Kidney (tissue), 14 donors: ENCODE data around the gene PLCB1. TPM values are rescaled to one million over a fixed set of nuclear protein-coding genes. Genes with fewer than 3 reads are reported as not detected.
"Not testable (repeated sequence)": the region's sequence is repeated elsewhere in the genome, so short reads cannot be mapped to it uniquely, and the experiment has no call there.

Experiments
- DNase-seq, 5 donors: peaks; one replicate each; pipeline ENCODE4 v3.0.0-alpha.2; 2013 to 2020
- FAIRE-seq: peaks from 2 replicates; lab custom pipeline; 2012; peaks lifted over from hg19 to GRCh38; lab: Jason Lieb, UNC
- H3K27ac ChIP-seq, 2 donors: one replicate each; pipeline ENCODE4 v1.7.0; 2013; ENCODE audit warnings: low read depth in 2 of 2, low read length in 2 of 2, inconsistent platforms in 1 of 2
- H3K27me3 ChIP-seq: one replicate; pipeline ENCODE4 v1.7.1; 2013; ENCODE audit warnings: low read length, inconsistent platforms; ENCODE audit not compliant: control insufficient read depth, insufficient read depth
- H3K36me3 ChIP-seq, 3 donors: one replicate each; pipeline versions ENCODE4 v1.7.0 to v1.7.1; 2013; ENCODE audit warnings: low read length in 3 of 3, control low read depth in 1 of 3, inconsistent platforms in 1 of 3; ENCODE audit not compliant: insufficient read depth in 3 of 3, control insufficient read depth in 2 of 3
- H3K4me1 ChIP-seq, 3 donors: one replicate each; pipeline versions ENCODE4 v1.7.0 to v1.7.1; 2013; ENCODE audit warnings: low read length in 3 of 3, inconsistent platforms in 1 of 3, low read depth in 1 of 3; ENCODE audit not compliant: control insufficient read depth in 2 of 3, insufficient read depth in 2 of 3
- H3K4me3 ChIP-seq, 3 donors: one replicate each; pipeline versions ENCODE4 v1.7.0 to v1.8.1; 2013; ENCODE audit warnings: low read length in 3 of 3, control low read depth in 1 of 3, inconsistent platforms in 1 of 3
- H3K9ac ChIP-seq, 3 donors: one replicate each; pipeline versions ENCODE4 v1.7.0 to v1.7.1; 2013; ENCODE audit warnings: low read length in 3 of 3, control low read depth in 1 of 3, inconsistent platforms in 1 of 3
- H3K9me3 ChIP-seq, 3 donors: one replicate each; pipeline versions ENCODE4 v1.7.0 to v1.7.1; 2013; ENCODE audit warnings: low read length in 3 of 3, control low read depth in 1 of 3, inconsistent platforms in 1 of 3; ENCODE audit not compliant: control insufficient read depth in 2 of 3, insufficient read depth in 1 of 3
- intact Hi-C: fragments of 100-400 bp; cut with DNase I; formaldehyde crosslinking; loops from one replicate; pipeline ENCODE4 v1.11.1; 2022
- polyA plus RNA-seq: library from polyadenylated mRNA; stranded (reverse); fragments of 350-450 nt; fragmentation: Illumina TruSeq; extraction: RNeasy Lipid Tissue Mini Kit (QIAGEN cat#74804); gene quantifications from one replicate; pipeline ENCODE4 v1.2.3, GENCODE V29; 2014; ENCODE audit warnings: low read depth, low replicate concordance; ENCODE audit not compliant: insufficient read depth
- total RNA-seq: library from RNA; stranded (reverse); fragmentation: NEBNext Ultra II Directional; extraction: Animal tissue kit (Norgen Biotek cat#: 25700); gene quantifications from one replicate; pipeline ENCODE4 v1.2.1, GENCODE V29; 2021
- TF ChIP-seq, protein P1 (sequence below): IDR thresholded peaks from 3 replicates; pipeline ENCODE4 v1.5.1; 2012; ENCODE audit warnings: mild to moderate bottlenecking, moderate library complexity, borderline replicate concordance; ENCODE audit not compliant: insufficient read depth; ENCODE audit errors: extremely low read depth
- donor health status: control.
- donor health status: control.
- donor health status: control.
- donor health status: control.
- donor health status: control.
- donor health status: DM: yes; HTN: yes; CAD: no.
- donor health status: Normal renal cell carcinoma (clear cell type).

PLCB1 gene
- total and polyA plus RNA-seq, 2 donors from 2014 or later: 9.4 to 107 TPM

DNA sequence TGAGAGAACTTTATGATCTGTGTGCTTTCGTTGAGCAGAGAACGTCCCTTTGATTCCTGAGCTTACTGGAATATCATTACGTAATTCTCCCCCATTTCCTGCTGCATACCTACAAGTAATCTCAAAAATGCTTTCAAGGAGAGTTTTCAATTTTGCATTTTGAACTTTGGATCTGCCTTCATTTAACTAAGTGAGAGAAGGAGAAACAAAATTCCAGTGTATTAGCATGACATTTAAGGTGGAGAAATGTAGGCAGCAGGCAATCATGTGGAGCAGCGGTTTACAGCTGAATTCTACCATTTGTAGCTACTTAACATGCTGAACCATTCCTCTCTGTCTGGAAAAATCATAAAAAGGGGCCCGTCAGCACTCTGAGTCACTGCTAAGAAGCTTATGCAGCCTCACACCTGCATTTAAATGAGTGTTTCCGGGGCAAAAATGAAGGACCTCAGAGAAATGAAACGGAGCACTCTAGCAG lies 451.5 kb downstream of the PLCB1 start:
- peaks cover 2 to 17% (median 3%) of the 10 kb centered on the region in 3 donors for H3K4me1 ChIP-seq
- H3K27me3 ChIP-seq: no peaks in the 10 kb centered on the region
- peak overlapping the region in 2 of 3 donors; percentile 13 to 39 for H3K4me3 ChIP-seq
- H3K36me3 ChIP-seq: no peaks in the 10 kb centered on the region
- FAIRE-seq: peak; percentile 77
- intact Hi-C loops: no loop called here
- no peak overlapping the region for H3K9ac ChIP-seq
- H3K27ac ChIP-seq: peak overlapping the region; percentile 51 to 77
- no peaks in the 10 kb centered on the region for H3K9me3 ChIP-seq
- TF ChIP-seq, protein P1, sequence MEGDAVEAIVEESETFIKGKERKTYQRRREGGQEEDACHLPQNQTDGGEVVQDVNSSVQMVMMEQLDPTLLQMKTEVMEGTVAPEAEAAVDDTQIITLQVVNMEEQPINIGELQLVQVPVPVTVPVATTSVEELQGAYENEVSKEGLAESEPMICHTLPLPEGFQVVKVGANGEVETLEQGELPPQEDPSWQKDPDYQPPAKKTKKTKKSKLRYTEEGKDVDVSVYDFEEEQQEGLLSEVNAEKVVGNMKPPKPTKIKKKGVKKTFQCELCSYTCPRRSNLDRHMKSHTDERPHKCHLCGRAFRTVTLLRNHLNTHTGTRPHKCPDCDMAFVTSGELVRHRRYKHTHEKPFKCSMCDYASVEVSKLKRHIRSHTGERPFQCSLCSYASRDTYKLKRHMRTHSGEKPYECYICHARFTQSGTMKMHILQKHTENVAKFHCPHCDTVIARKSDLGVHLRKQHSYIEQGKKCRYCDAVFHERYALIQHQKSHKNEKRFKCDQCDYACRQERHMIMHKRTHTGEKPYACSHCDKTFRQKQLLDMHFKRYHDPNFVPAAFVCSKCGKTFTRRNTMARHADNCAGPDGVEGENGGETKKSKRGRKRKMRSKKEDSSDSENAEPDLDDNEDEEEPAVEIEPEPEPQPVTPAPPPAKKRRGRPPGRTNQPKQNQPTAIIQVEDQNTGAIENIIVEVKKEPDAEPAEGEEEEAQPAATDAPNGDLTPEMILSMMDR: no peak
- DNase-seq: peak in 3 of 5 donors; percentile 56 to 83 (median 80)

DNA sequence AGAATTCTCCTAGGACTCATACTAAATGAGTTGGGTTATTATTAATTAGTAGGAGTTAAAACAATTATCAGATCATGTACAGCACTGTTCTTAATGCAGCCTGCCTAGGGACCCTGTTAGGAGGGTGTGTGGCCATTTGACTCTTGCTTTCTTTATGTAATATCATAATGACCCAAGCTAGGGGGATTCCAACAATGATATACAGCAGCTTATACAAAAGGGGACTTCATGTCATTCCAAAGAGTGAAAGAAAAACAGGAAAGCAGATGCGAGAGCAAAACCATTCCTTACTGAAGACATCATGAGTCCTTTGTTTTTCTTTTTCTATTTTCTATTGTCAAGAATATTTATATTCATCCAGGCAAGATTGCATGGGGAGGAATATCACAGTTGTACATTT lies 455.2 kb downstream of the PLCB1 start:
- no peak overlapping the region for H3K9ac ChIP-seq
- no peaks in the 10 kb centered on the region for H3K36me3 ChIP-seq
- no peaks in the 10 kb centered on the region for H3K27me3 ChIP-seq
- peaks cover 0 to 4% (median 2%) of the 10 kb centered on the region in 3 donors for H3K4me1 ChIP-seq
- no peaks in the 10 kb centered on the region for H3K9me3 ChIP-seq
- FAIRE-seq (no peak), DNase-seq (peak in 1 of 5 donors; percentile 10)
- TF ChIP-seq, protein P1: no peak
- H3K4me3 ChIP-seq: no peak overlapping the region
- no peak overlapping the region for H3K27ac ChIP-seq
- intact Hi-C loops: no loop called here

DNA sequence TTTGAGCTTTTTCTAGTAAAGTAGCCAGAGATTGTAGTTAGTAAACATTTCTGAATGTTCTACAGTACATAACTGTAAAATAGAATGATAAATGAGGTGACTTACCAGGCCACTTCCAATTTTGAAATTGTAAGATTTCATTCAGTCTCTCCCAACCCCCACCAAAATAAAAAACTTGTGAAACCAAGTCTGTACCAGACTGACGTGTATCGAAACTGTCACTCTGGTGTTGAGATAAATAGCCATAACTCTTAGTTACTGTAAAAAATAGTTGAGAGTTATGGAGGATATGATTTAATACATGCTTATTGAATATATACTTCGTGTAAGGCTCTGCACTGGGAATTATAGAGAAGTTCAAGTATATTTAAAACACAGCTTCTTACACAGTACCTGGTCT lies 455.7 kb downstream of the PLCB1 start:
- Histone ChIP-seq H3K9me3 (no peaks in the 10 kb centered on the region), H3K27ac (no peak overlapping the region), H3K4me3 (no peak overlapping the region), H3K9ac (no peak overlapping the region), H3K36me3 (no peaks in the 10 kb centered on the region), H3K27me3 (no peaks in the 10 kb centered on the region), H3K4me1 (peaks cover 0 to 3% (median 2%) of the 10 kb centered on the region in 3 donors)
- DNase-seq (no peak), FAIRE-seq (no peak)
- intact Hi-C loops: no loop called here
- TF ChIP-seq, protein P1: no peak

DNA sequence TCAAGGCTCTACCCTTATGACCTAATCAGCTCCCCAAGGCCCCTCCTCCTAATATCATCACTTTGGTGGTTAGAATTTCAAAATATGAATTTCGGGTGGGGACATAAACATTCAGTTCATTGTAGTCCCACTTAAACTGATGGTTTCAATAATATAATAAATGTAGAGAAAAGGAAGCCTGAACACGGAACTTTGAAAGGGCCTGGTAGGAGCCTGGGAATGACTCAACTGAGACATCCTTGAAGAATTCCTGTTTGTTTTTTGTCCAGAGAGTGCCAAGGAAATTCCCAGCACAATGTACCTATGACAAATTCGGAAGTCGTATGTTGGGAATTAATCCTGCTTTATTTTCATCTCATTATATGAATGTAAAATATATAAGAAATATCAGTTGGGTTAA lies 457.9 kb downstream of the PLCB1 start:
- Histone ChIP-seq H3K9ac (no peak overlapping the region), H3K9me3 (no peaks in the 10 kb centered on the region), H3K4me1 (no peaks in the 10 kb centered on the region), H3K27me3 (no peaks in the 10 kb centered on the region), H3K27ac (no peak overlapping the region), H3K36me3 (no peaks in the 10 kb centered on the region), H3K4me3 (no peak overlapping the region)
- intact Hi-C loops: no loop called here
- FAIRE-seq (no peak), DNase-seq (no peak)
- TF ChIP-seq, protein P1: no peak

DNA sequence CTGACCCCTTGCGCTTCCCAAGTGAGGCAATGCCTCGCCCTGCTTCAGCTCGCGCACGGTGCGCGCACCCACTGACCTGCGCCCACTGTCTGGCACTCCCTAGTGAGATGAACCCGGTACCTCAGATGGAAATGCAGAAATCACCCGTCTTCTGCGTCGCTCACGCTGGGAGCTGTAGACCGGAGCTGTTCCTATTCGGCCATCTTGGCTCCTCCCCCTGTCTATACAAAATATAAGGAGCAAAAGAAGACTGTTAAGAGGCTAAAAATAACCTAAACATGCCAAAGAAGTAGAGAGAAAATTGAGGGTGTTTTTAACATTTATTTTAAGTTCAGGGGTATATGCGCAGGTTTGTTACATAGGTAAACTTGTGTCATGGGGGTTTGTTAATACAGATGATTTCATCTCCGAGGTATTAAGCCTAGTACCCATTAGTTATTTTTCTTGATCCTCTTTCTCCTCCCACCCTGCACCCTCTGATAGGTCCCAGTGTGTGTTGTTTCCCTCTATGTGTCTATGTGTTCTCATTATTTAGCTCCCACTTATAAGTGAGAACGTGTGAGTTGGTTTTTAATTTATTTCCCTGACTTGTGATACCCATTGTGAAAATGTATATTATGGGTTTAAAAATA lies 469.0 kb downstream of the PLCB1 start:
- H3K36me3 ChIP-seq, FAIRE-seq, H3K9me3 ChIP-seq, H3K27me3 ChIP-seq, intact Hi-C loops, DNase-seq, H3K27ac ChIP-seq: not testable (repeated sequence)
- peak overlapping the region in 1 of 3 donors; percentile 42 for H3K4me3 ChIP-seq
- H3K4me1 ChIP-seq: peaks cover 0 to 11% (median 8%) of the 10 kb centered on the region in 3 donors
- H3K9ac ChIP-seq: peak overlapping the region in 1 of 3 donors; percentile 14
